ENCODE results near the gene ATXN7L1. TPM values are rescaled to one million over a fixed set of nuclear protein-coding genes. Genes with fewer than 3 reads are reported as not detected.
A peak's percentile ranks its signal among the peaks of the same experiment; 100 is the strongest.

ATXN7L1 gene
- total RNA-seq, 1 experiment from 2014 or later: 29.9 TPM

DNA sequence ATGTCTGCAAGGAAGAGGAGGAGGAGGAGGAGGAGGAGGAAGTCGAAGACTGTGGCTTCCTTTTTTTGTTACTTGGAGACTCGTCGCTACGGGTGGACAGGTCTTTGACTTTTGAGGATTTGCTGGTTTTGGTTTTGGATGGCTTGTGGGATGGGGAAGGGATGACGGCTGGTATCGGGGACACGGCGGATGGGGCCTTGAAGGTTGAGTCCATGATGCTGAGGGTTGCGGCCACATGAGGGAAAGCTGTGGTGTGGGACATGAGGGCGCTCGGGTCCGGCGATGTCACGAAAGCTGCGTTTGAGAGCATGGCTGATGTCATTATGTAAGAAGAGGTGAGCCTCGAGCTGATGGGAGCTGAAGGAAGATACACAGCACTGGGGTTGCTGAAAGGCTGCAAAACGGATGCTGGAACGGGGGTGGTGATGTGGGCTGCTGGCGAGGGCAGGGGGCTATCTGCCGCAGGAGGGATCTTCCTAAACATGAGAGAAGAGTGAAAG, 262.0 kb downstream of the ATXN7L1 start:
- Histone ChIP-seq H3K4me3 (ENCODE audit: low read depth, low read length, poor library complexity, severe bottlenecking) (no peak overlapping the region), H3K9me3 (ENCODE audit: low read depth, low read length, poor library complexity, severe bottlenecking) (no peaks in the 10 kb centered on the region), H3K4me1 (ENCODE audit: insufficient read depth, low read length, poor library complexity, severe bottlenecking) (no peaks in the 10 kb centered on the region), H3K27me3 (replicated peaks; ENCODE audit: insufficient read depth, low read depth, low read length, poor library complexity) (no peaks in the 10 kb centered on the region), H3K36me3 (ENCODE audit: insufficient read depth, low read length, poor library complexity, severe bottlenecking) (peaks cover 43% of the 10 kb centered on the region), H3K27ac (ENCODE audit: low read depth, low read length, poor library complexity, severe bottlenecking) (no peak overlapping the region)
- TF ChIP-seq EZH2 (IDR thresholded peaks at IDR 0.05; ENCODE audit: borderline replicate concordance, low read depth, low read length, poor library complexity, severe bottlenecking): no peak
- TF ChIP-seq, protein P1, sequence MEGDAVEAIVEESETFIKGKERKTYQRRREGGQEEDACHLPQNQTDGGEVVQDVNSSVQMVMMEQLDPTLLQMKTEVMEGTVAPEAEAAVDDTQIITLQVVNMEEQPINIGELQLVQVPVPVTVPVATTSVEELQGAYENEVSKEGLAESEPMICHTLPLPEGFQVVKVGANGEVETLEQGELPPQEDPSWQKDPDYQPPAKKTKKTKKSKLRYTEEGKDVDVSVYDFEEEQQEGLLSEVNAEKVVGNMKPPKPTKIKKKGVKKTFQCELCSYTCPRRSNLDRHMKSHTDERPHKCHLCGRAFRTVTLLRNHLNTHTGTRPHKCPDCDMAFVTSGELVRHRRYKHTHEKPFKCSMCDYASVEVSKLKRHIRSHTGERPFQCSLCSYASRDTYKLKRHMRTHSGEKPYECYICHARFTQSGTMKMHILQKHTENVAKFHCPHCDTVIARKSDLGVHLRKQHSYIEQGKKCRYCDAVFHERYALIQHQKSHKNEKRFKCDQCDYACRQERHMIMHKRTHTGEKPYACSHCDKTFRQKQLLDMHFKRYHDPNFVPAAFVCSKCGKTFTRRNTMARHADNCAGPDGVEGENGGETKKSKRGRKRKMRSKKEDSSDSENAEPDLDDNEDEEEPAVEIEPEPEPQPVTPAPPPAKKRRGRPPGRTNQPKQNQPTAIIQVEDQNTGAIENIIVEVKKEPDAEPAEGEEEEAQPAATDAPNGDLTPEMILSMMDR (conservative IDR thresholded peaks at IDR 0.05; ENCODE audit: low read depth, low read length): no peak
- intact Hi-C loops (cut with micrococcal nuclease; ENCODE audit: unreplicated experiment): no loop called here
- BruUV-seq (replicated peaks): TSS peak; percentile 16
- ChIA-PET POLR2A (ENCODE audit: low non-redundant PET) (no interaction called here), CTCF (no interaction called here)
- DNase-seq (ENCODE audit: low spot score): no peak

DNA sequence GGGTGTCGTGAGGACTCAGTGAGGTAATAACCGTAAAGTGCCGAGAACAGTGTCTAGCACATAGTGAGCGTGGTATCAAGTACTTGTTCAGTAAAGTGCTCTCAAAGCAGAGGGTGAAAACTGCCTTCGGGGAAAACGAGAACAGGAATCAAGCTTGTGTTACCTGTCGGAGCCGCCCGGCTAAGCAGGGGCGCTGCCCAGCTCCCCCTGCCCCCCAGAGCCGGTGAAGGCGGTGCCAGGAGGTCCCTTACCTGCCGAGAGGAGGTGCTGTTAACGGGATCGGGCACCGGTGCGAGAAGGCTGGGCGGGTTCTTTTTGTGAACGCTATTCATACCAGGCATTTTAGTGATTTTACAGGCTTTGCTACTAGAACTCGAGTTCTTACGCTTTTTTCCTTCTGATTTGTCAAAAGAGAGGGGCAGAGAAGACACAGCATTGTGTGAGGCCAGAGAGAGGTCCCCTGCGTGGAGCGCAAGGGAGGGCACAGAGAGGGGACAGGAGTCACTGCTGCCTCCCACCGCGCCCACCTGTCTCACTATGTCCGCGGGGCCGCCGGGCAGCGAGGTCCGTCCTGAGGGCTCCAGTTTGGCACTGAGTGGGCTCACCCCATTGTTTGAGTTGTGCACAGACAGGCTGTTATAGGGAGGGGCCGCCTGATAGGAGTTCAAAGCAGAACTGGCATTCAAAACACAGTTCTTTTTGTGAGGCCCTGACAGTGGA, 262.6 kb downstream of the ATXN7L1 start:
- Histone ChIP-seq H3K9me3 (ENCODE audit: low read depth, low read length, poor library complexity, severe bottlenecking) (no peaks in the 10 kb centered on the region), H3K27ac (ENCODE audit: low read depth, low read length, poor library complexity, severe bottlenecking) (no peak overlapping the region), H3K4me1 (ENCODE audit: insufficient read depth, low read length, poor library complexity, severe bottlenecking) (no peaks in the 10 kb centered on the region), H3K4me3 (ENCODE audit: low read depth, low read length, poor library complexity, severe bottlenecking) (no peak overlapping the region), H3K36me3 (ENCODE audit: insufficient read depth, low read length, poor library complexity, severe bottlenecking) (peaks cover 42% of the 10 kb centered on the region), H3K27me3 (replicated peaks; ENCODE audit: insufficient read depth, low read depth, low read length, poor library complexity) (no peaks in the 10 kb centered on the region)
- no peak for TF ChIP-seq EZH2 (IDR thresholded peaks at IDR 0.05; ENCODE audit: borderline replicate concordance, low read depth, low read length, poor library complexity, severe bottlenecking)
- TF ChIP-seq, protein P1 (conservative IDR thresholded peaks at IDR 0.05; ENCODE audit: low read depth, low read length): no peak
- ChIA-PET CTCF (no interaction called here), POLR2A (ENCODE audit: low non-redundant PET) (no interaction called here)
- intact Hi-C loops (cut with micrococcal nuclease; ENCODE audit: unreplicated experiment): no loop called here
- BruUV-seq (replicated peaks): no TSS peak
- no peak for DNase-seq (ENCODE audit: low spot score)

DNA sequence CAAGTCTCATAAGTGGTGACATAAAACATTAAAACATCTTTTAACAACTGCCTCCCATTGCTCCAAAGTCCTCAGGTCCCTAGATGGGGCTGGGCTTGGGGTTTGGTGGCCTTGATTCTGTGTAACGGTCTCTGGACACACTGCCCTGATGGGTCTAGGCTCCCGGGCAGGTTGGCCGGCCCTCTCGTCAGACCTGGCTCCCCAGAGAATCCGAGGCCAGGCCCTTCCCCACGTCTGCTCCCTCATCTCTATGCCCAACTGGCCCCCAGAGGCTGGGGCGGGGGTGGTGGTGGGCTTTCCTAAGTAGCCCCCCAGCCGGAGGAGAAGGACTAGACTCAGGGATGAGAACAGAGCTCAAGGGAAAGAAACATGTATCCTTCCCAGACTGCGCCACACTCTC, 263.6 kb downstream of the ATXN7L1 start:
- H3K27me3 ChIP-seq (replicated peaks; ENCODE audit: insufficient read depth, low read depth, low read length, poor library complexity): no peaks in the 10 kb centered on the region
- intact Hi-C loops (cut with micrococcal nuclease; ENCODE audit: unreplicated experiment): no loop called here
- DNase-seq (ENCODE audit: low spot score): no peak
- no peak overlapping the region for H3K4me3 ChIP-seq (ENCODE audit: low read depth, low read length, poor library complexity, severe bottlenecking)
- POLR2A ChIA-PET (ENCODE audit: low non-redundant PET): no interaction called here
- TF ChIP-seq, protein P1 (conservative IDR thresholded peaks at IDR 0.05; ENCODE audit: low read depth, low read length): no peak
- no peak for TF ChIP-seq EZH2 (IDR thresholded peaks at IDR 0.05; ENCODE audit: borderline replicate concordance, low read depth, low read length, poor library complexity, severe bottlenecking)
- CTCF ChIA-PET: no interaction called here
- H3K9me3 ChIP-seq (ENCODE audit: low read depth, low read length, poor library complexity, severe bottlenecking): no peaks in the 10 kb centered on the region
- no peak overlapping the region for H3K27ac ChIP-seq (ENCODE audit: low read depth, low read length, poor library complexity, severe bottlenecking)
- BruUV-seq (replicated peaks): no TSS peak
- peaks cover 36% of the 10 kb centered on the region for H3K36me3 ChIP-seq (ENCODE audit: insufficient read depth, low read length, poor library complexity, severe bottlenecking)
- H3K4me1 ChIP-seq (ENCODE audit: insufficient read depth, low read length, poor library complexity, severe bottlenecking): no peaks in the 10 kb centered on the region
